Panc1 (cell line): ENCODE data around the gene OVAAL.

Experiments
- POLR2AphosphoS5 ChIP-seq: IDR thresholded peaks from 2 replicates; pipeline ENCODE4 v1.6.1; 2012; ENCODE audit warnings: mild to moderate bottlenecking, low read depth, low read length, moderate library complexity
- REST ChIP-seq, 2 experiments: IDR thresholded peaks; 2 replicates each; pipeline ENCODE4 v1.6.1; 2011 to 2012; ENCODE audit warnings: low read depth in 2 of 2, control low read depth in 1 of 2, low read length in 1 of 2, mild to moderate bottlenecking in 1 of 2, moderate library complexity in 1 of 2; ENCODE audit not compliant: insufficient read depth in 1 of 2
- TF ChIP-seq, protein P1 (sequence below): fragments of 450-650 bp; IDR thresholded peaks from 2 replicates; pipeline ENCODE4 v1.5.1; 2017; ENCODE audit warnings: mild to moderate bottlenecking

DNA sequence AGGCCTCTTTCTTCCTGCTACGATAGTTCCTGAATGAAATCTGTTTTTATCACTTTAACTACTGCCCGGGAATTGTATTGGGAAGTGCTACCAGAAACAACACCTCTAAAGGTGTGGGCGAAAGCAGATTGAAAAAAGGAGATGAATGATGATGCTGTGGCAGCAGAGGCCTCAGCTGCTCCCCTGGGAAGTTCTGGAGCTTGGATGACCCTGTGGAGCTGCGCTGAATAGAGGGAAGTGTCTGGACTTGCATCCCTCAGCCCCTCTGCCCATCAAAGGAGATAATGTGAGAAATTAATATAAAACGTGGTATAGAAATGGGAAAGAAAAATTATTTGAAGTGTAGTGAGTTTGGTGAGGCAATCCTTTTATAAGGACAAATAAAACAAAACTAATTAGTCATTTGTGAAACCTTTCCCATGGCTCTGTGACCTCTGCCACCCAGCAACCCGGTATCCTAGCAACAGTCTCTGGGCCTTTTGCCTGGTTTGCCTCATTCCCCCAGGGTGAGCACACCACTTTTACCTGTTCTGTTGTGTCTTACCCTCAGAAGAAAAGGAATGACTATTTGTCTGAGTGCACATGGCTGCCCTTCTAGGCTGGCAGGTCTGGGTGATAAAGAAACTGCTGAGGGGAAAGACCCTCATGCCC is 21.3 kb downstream of the OVAAL start:
- TF ChIP-seq, protein P1, sequence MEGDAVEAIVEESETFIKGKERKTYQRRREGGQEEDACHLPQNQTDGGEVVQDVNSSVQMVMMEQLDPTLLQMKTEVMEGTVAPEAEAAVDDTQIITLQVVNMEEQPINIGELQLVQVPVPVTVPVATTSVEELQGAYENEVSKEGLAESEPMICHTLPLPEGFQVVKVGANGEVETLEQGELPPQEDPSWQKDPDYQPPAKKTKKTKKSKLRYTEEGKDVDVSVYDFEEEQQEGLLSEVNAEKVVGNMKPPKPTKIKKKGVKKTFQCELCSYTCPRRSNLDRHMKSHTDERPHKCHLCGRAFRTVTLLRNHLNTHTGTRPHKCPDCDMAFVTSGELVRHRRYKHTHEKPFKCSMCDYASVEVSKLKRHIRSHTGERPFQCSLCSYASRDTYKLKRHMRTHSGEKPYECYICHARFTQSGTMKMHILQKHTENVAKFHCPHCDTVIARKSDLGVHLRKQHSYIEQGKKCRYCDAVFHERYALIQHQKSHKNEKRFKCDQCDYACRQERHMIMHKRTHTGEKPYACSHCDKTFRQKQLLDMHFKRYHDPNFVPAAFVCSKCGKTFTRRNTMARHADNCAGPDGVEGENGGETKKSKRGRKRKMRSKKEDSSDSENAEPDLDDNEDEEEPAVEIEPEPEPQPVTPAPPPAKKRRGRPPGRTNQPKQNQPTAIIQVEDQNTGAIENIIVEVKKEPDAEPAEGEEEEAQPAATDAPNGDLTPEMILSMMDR = no peak
- TF ChIP-seq REST (IDR thresholded peaks at IDR 0.05; ENCODE audit: insufficient read depth in 1 of 2, low read depth in 2 of 2, low read length in 1 of 2) (no peak), POLR2AphosphoS5 (no peak)
